ENCODE measurements around the gene GAS2L1.

- TF ChIP-seq CTCF (IDR thresholded peaks at IDR 0.05) = no peak
- no peak for TF ChIP-seq EP300 (IDR thresholded peaks at IDR 0.05)
Observed at GRCh38 chr22:29309332-29310064, 3.0 kb downstream of the GAS2L1 start.
